ENCODE measurements around the gene PROK2.
A peak's percentile ranks its signal among the peaks of the same experiment; 100 is the strongest.

Gene PROK2

DNA sequence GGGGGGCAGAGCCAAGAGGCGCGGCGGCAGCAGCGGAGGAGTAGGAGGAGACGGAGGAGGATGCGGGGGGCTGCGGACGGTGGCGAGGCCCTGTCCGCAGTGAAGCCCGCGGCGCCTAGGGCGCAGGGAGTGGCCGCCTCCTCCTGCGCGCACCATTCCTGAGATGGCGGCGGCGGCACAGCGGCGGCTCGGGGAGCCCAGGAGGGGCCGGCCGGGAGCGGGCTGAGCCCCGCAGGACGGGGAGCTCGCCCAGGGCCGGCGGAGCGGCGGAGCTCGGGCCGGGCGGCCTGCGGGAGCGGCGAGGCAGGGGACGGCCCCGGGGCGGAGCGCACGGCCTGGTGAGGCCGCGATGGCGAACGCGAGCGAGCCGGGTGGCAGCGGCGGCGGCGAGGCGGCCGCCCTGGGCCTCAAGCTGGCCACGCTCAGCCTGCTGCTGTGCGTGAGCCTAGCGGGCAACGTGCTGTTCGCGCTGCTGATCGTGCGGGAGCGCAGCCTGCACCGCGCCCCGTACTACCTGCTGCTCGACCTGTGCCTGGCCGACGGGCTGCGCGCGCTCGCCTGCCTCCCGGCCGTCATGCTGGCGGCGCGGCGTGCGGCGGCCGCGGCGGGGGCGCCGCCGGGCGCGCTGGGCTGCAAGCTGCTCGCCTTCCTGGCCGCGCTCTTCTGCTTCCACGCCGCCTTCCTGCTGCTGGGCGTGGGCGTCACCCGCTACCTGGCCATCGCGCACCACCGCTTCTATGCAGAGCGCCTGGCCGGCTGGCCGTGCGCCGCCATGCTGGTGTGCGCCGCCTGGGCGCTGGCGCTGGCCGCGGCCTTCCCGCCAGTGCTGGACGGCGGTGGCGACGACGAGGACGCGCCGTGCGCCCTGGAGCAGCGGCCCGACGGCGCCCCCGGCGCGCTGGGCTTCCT is 31.0 kb downstream of the PROK2 start, which contains the start of gene GPR27:
Gene GPR27, plus strand, starts transcription at position 155 of the 909 bp plus-strand sequence. Its CDS starts 195 bp downstream, at position 350.
- peak; percentile 8 for DNase-seq (ENCODE audit: low read depth)

GRCh38 chr3:71752831-71753700 is 31.9 kb downstream of the PROK2 start:
- peak overlapping the region; percentile 21; the same call in 1 of the 2 replicates for H3K4me3 ChIP-seq (ENCODE audit: low read depth, low read length)
- no peak for TF ChIP-seq CTCF (IDR thresholded peaks at IDR 0.05; ENCODE audit: control insufficient read depth, extremely low read depth, insufficient read depth)
- DNase-seq (ENCODE audit: low read depth) = no peak

More for the DNA sequence above, 31.0 kb downstream of the PROK2 start, which contains the start of gene GPR27:
- no peak for TF ChIP-seq CTCF (IDR thresholded peaks at IDR 0.05; ENCODE audit: control insufficient read depth, extremely low read depth, insufficient read depth)
- peak within 1 kb of the TSS; percentile 36 for H3K4me3 ChIP-seq (ENCODE audit: low read depth, low read length)

DNA sequence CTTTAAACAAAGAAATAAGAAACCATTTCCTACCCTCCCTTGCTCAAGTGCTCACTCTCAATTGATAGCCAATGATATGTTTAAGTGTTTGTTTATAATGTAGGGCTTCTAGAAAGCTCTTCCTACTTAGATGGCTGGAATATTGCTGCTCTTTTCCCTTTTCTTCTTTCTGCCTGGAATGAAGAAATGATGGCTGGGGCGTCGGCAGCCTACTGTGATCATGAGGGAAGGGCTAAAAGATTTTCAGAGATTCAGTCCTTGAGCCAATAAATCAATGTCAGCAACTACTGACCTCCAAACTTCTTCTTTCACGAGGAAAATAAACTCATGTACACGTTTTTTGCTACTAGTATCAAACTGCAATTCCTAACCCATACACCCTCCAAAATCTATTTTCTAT is 33.3 kb downstream of the PROK2 start:
- no peak for DNase-seq (ENCODE audit: low read depth)
- TF ChIP-seq CTCF (IDR thresholded peaks at IDR 0.05; ENCODE audit: control insufficient read depth, extremely low read depth, insufficient read depth) = no peak

DNA sequence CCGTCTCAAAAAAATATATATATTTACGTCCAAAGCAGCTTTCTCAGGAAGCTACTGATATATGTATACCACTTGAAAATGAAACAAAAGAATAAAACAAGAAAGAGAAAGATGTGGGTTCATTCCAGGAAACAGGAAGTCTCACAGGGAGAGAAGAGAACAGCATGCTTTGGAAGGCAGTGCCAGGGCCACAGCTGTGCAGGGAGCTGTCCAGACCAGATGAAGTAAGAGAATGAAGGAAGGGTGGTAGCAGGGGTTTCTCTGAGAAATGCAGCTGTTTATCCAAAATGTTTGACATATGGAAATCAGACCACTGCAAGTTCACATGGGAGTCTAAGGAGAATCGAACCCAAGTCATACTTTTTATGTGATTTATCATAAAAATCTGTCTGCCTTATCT is 40.2 kb downstream of the PROK2 start:
- no peak for TF ChIP-seq CTCF (IDR thresholded peaks at IDR 0.05; ENCODE audit: control insufficient read depth, extremely low read depth, insufficient read depth)
- no peak for DNase-seq (ENCODE audit: low read depth)
- H3K4me3 ChIP-seq (ENCODE audit: low read depth, low read length) = no peak overlapping the region

More for the DNA sequence above, 33.3 kb downstream of the PROK2 start:
- H3K4me3 ChIP-seq (ENCODE audit: low read depth, low read length) = no peak overlapping the region

DNA sequence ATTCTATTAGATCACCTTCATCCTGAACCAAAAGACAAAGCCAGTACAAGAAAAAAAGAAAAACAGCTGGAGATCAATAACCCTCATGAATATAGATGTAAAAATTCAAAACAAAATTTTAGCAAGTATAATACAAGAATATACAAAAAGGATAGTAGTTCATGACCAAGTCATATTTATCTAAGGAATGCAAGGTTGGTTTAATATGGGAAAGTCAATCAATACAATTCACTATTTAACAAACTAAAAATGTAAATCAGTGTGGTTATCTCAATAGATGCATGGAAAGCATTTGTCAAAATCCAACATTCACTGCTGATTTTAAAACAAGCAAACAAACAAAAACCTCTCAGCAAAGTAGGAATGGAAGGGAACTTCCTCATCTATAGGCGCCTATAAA is 42.3 kb downstream of the PROK2 start:
- no peak for DNase-seq (ENCODE audit: low read depth)
- H3K4me3 ChIP-seq (ENCODE audit: low read depth, low read length) = no peak overlapping the region
- no peak for TF ChIP-seq CTCF (IDR thresholded peaks at IDR 0.05; ENCODE audit: control insufficient read depth, extremely low read depth, insufficient read depth)

- DNase-seq (ENCODE audit: low read depth) = no peak
- H3K4me3 ChIP-seq (ENCODE audit: low read depth, low read length) = no peak overlapping the region
- no peak for TF ChIP-seq CTCF (IDR thresholded peaks at IDR 0.05; ENCODE audit: control insufficient read depth, extremely low read depth, insufficient read depth)
Observed at GRCh38 chr3:71734881-71735280, 50.1 kb downstream of the PROK2 start.

All from LNCaP clone FGC (cell line).